HG02973 (cell line): ENCODE data around the gene PMVK.
"Not testable (repeated sequence)": the region's sequence is repeated elsewhere in the genome, so short reads cannot be mapped to it uniquely, and the experiment has no call there.

ENCODE experiments used
- ATAC-seq: cut with Tn5 transposase; IDR thresholded peaks from one replicate; pipeline ENCODE4 v1.9.1; 2021; ENCODE audit warnings: moderate library complexity; ENCODE audit not compliant: unreplicated experiment

Gene PMVK

GRCh38 chr1:154936555-154937084 lies at the start of gene PMVK:
TSS of gene PMVK (minus strand) at chr1:154936719. CDS start at chr1:154936685, 34 bp downstream.
- ATAC-seq = peak; percentile 56

GRCh38 chr1:154983776-154984466 lies 47.4 kb upstream of the PMVK start:
- ATAC-seq = no peak

- peak; percentile 92 for ATAC-seq
These were observed 46.6 kb upstream of the PMVK start, which contains the start of gene FLAD1 for GRCh38 chr1:154982897-154983648. TSS of gene FLAD1 (plus strand) at chr1:154983344. CDS start at chr1:154983695, 351 bp downstream.

DNA sequence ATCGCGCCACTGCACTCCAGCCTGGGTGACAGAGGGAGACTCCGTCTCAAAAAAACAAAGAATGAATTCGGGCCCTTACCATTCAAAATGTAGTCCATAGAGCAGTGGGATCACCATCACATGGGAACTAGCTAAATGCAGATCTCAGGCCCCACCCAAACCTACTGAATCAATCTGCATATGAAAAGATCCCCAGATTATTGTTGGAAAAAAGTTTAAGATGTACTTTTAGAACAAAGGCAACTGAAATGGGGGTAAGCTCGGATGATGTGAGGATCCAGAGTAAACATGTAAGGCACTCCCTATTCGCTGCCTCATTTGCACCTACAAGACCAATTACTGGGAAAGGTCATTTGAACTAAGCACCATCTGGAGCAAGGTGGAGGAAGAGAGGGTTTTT lies 45.8 kb upstream of the PMVK start:
- no peak for ATAC-seq

DNA sequence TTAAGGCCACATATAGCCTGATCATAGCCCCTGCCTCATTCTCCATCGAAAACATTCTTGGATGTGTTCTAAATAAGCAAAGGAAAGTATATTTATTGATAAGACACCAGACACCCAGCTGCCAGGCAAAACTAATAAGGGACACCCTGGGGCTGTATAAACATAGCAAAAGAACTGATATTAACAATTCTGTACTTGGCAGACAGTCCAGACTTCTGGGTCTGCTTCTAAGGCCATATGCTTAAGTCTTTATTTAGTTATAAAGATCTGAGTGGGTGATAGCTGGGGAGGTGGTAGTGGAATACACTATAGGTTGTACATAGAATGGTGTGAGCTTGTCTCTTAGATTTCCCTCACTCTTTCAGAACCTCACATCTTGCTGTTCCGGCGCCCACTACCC lies 41.8 kb upstream of the PMVK start:
- no peak for ATAC-seq

DNA sequence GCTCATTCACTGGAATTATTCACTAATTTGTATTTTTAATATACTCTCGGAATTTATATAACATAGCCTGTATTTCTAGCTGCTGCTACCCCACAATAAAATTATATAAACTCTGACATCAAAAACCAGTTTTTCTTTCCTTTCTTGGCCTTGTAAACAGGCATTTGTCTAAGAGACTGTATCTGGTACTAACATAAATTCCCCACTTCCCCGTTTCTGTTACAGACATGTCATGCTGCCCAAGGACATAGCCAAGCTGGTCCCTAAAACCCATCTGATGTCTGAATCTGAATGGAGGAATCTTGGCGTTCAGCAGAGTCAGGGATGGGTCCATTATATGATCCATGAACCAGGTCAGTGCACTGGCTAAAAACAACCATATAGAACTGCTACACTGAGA lies 41.2 kb upstream of the PMVK start:
- not testable (repeated sequence) for ATAC-seq

- ATAC-seq = no peak
These were observed 39.0 kb upstream of the PMVK start for GRCh38 chr1:154975409-154976059.

- ATAC-seq = peak; percentile 35
These were observed 38.4 kb upstream of the PMVK start for GRCh38 chr1:154974808-154975408.

- peak; percentile 68 for ATAC-seq
These were observed 37.7 kb upstream of the PMVK start, which contains the start of gene CKS1B for GRCh38 chr1:154974102-154974807. TSS of gene CKS1B (plus strand) at chr1:154974681. CDS start at chr1:154974746, 65 bp downstream.

DNA sequence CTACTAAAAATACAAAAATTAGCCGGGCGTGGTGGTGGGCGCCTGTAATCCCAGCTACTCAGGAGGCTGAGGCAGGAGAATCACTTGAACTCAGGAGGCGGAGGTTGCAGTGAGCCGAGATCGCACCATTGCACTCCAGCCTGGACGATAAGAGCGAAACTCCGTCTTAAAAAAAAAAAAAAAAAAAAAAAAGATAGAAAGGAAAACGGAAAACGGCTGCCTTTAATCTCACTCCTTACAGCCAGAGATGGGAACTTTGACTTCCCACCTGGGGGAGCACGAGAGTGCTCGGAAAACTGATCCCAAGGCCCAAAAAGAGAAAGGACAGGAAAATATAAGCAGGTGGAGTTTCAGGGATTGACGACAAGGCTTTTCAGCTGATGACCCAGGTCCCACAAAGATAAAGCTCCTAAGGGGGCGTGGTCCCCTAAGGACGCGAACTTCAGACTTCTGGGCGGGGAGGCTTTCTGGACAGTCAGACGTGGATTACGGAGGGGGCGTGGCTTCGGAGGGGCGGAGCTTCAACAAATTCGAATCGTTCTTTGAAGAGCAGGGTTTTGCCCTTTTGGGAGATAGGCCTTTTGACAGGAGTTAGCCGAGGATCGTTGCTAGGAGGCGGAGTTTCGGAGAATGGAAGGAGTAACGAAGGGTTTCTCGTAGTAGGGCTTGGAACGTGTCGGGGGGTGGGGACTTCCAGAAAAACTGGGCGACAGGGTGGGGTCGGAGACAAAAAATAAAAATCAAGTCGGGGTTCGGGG lies 37.0 kb upstream of the PMVK start:
- ATAC-seq = no peak

DNA sequence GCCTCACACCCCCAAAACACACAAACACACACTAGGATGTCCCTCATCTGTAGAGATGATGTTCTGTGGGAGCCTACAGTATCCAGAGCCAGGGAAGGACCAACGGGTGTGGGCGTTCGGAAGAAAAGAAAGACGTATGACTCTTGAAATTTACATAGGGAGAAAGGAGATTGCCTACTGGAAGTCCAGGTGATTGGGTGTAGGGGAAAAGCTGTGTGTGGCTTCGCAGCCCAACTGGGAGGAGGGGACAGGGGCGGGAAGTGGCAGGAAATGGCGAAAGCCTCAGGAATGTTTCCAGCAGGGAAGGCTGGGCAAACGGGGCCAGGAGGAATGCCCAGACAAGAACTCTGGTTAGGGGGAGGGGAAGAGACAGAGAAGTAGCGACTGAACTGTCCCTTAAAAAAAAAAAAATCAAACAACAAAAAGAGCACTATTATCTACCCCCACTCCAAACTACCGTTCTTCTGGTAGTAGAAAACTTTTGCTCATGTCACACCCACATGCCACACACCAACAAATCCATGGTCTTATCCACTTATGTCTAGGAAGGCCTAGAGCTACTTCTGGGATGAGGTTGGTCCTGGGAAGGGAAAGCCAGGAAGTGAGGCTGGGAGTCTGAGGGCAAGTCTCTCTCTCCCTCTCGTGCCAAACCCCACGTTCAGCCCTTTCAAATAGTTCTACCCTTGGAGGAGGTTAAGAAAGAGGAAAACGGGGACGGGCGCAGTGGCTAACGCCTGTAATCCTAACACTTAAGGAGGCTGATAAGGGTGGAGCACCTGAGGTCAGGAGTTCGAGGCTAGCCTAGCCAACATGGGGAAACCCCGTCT lies 36.2 kb upstream of the PMVK start:
- ATAC-seq = no peak

- ATAC-seq = no peak
These were observed 35.6 kb upstream of the PMVK start for GRCh38 chr1:154972213-154972516.

DNA sequence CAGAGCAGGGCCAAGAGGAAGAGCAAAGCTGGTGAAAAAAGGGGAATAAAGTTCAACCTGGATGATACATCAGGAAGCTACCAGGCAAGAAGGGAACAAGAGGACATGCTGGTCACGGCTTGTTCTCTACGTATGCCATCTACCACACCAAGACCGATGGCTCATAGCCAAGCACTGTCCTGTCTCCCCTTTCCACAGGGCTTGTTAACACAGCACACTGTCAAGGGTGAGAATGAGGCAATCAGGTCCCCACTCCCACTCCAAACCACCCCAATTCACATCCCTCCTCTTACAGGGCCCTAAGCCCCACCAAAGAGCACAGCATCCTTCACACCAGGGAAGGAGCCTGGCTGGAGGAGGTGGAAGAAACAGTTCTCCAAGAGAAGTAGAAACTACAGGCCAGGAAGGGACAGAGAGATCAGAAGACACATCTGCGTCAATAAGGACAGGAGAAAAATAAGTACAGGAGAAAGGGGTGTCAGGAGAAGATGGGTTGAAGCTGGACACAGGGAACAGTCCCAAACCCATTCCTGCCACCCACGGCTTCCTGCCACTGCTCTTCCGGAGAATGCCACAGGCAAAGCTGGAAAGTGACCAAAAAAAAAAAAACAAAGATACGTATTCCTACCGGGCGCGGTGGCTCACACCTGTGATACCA lies 35.0 kb upstream of the PMVK start:
- ATAC-seq = no peak

DNA sequence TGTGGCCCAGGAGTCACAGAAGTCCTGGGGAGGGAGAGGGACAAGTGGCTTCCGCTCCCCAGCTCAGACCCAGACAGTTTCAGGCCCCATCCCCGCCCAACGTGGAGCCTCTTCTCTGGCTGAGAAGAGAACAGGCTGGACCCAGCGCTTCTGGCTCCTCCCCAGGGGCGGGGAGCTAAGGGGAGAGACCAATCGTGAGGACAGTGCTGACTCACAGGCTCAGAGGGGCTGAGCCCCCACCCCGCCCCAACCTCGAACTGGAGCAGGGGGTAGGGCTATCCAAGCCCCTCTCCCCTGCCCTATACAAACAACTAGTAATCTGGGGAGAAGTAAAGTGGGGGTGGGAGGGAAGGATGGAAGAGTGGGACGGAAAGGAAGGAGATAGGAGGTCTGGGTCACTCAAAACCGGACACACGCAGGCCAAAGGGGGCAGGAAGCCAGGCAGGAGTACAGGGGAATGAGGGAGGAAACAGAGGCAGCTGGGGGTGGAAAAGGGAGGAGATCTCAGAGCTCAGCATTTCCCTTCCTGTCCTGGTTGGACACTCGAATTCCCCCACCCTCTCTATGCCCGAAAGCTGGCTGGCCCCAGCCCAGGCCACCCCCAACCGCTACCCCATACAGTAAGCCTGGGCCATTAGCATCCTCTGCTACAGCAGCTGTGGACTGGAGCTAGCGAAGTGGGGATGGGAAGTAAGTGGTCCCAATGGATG lies 34.3 kb upstream of the PMVK start, which contains the start of gene SHC1:
Gene SHC1, minus strand, starts transcription at position 117 of the 710 bp plus-strand sequence. CDS start 221 bp downstream, outside the sequence.
- ATAC-seq = no peak

DNA sequence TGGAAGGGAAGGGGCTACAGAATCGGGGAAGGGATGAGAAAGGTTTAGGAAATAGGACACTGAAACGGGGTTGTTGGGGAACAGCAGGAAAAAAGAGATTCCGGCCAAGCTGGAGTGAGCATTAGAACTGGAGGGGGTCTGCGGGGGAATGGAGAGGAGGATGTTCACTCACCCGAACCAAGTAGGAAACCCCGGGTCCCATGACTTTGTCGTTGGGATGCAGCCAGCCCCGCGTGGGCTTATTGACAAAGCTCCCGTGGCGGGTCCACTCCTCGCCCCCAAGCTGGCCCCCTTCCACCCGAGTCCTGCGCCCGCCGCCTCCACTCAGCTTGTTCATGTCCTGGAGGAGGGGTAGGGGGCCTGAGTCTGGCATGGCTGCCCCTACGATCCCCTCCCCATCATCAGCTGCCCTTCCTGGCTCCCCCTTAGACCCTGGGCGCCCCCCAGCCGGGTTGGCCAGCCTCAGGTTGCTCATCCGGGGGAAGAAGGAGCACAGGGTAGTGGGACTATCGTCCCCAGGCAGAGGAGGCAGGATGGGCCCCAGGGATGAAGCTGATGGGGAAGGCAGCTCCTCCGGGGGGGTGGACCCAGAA lies 33.4 kb upstream of the PMVK start:
- no peak for ATAC-seq

DNA sequence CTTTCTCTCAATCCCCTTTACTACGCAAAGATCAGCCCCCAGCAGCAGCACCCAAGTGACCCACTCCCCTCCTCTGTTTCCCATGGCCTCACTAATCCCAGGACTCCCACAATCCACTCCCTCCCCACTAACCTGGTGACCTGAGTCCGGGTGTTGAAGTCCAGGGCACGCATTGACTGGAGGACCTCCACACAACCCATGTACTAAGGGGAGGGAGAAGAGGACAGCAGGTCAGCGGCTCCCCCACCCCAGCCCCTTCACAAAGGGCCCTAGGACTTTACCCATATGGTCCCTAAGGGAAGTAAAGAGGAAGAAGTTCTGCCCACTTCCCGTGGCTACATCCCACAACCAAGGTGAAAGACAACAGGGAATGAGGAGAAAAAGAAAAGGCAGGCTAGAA lies 32.7 kb upstream of the PMVK start:
- ATAC-seq = no peak

GRCh38 chr1:154968731-154969130 lies 32.2 kb upstream of the PMVK start:
- no peak for ATAC-seq
